ENCODE data around the gene BMPR1B. TPM values are rescaled to one million over a fixed set of nuclear protein-coding genes. Genes with fewer than 3 reads are reported as not detected.

Gene BMPR1B
- total and polyA plus RNA-seq, 2 of the 4 experiments (the other 2 are of a cell fraction), result 0.24 to 0.90 TPM

- Histone ChIP-seq H3K79me1 (ENCODE audit: low read depth in 1 of 2, low read length in 2 of 2) (no peaks in the 10 kb centered on the region), H2BK120ac (ENCODE audit: low read depth, low read length) (peak overlapping the region; percentile 6), H2BK5ac (ENCODE audit: low read depth, low read length, poor library complexity, severe bottlenecking) (no peak overlapping the region), H3K36me3 (ENCODE audit: control insufficient read depth, insufficient read depth, low read length) (no peaks in the 10 kb centered on the region), H2BK15ac (ENCODE audit: low read depth, low read length) (peak overlapping the region; percentile 63; the same call in 1 of the 3 replicates), H4K20me1 (ENCODE audit: insufficient read depth, low read length) (no peaks in the 10 kb centered on the region), H3K9me1 (ENCODE audit: insufficient read depth, low read length) (no peaks in the 10 kb centered on the region), H3K18ac (ENCODE audit: low read depth, low read length) (no peak overlapping the region), H3K9ac (ENCODE audit: low read depth, low read length) (no peak overlapping the region), H2AK9ac (replicated peaks; ENCODE audit: low read depth, low read length, poor library complexity) (peak overlapping the region; percentile 2), H4K91ac (ENCODE audit: insufficient read depth, low read depth, low read length) (no peak overlapping the region), H3K4ac (ENCODE audit: low read depth, low read length) (no peak overlapping the region), H3K23ac (ENCODE audit: low read depth, low read length) (peak overlapping the region; percentile 33), H2AFZ (replicated peaks; ENCODE audit: low read length, poor library complexity) (peak overlapping the region; percentile 84), H3K4me3 (ENCODE audit: insufficient read depth, low read depth, low read length) (peak overlapping the region; percentile 42), H2AK5ac (ENCODE audit: low read depth, low read length) (no peak overlapping the region), H3K56ac (ENCODE audit: extremely low read depth, insufficient read depth, low read length) (peak overlapping the region; percentile 19; the same call in 1 of the 2 replicates), H4K8ac (ENCODE audit: low read depth in 2 of 2, low read length in 2 of 2) (no peak overlapping the region; a peak in 1 of 4 replicates), H2BK20ac (ENCODE audit: low read depth, low read length) (no peak overlapping the region), H3K4me2 (ENCODE audit: low read depth, low read length) (peak overlapping the region; percentile 56), H3K4me1 (ENCODE audit: control insufficient read depth, insufficient read depth, low read length) (no peaks in the 10 kb centered on the region), H3K9me3 (ENCODE audit: control insufficient read depth, insufficient read depth, low read length) (no peaks in the 10 kb centered on the region), H4K5ac (ENCODE audit: low read depth, low read length) (no peak overlapping the region), H3K27me3 (ENCODE audit: control insufficient read depth, insufficient read depth, low read length) (peaks cover 30% of the 10 kb centered on the region), H3K14ac (replicated peaks; ENCODE audit: low read depth, low read length) (0 out of 2 replicates have a peak overlapping the region, but pooled peaks have one; percentile 14), H3K27ac (ENCODE audit: insufficient read depth, low read length) (no peak overlapping the region)
- ChIA-PET CTCF (interaction anchor here (0.6 kb wide), 1 partner anchor 339 kb away, joined by 3 read pairs; no protein-coding TSS in a partner anchor), POLR2A (ENCODE audit: unreplicated experiment) (no interaction called here)
- DNase-seq, result no peak
- WGBS, 2 experiments (ENCODE audit: extremely low coverage in 2 of 2, insufficient read length in 1 of 2), result 14% methylated on average over 6 of the region's 19 CpGs; no CpG with 5 or more reads in 1 of the 2 experiments
- no peak for TF ChIP-seq CHD1 (IDR thresholded peaks at IDR 0.05; ENCODE audit: low read depth, low read length)
- TF ChIP-seq MXI1 (IDR thresholded peaks at IDR 0.05; ENCODE audit: borderline replicate concordance, low read depth, low read length), result no peak
- TF ChIP-seq MAFK (IDR thresholded peaks at IDR 0.05; ENCODE audit: low read depth, low read length), result no peak
- no peak for TF ChIP-seq RCOR1 (IDR thresholded peaks at IDR 0.05; ENCODE audit: insufficient replicate concordance, low read length)
- no peak for TF ChIP-seq SMC3 (IDR thresholded peaks at IDR 0.05; ENCODE audit: low read depth, low read length)
- no peak for TF ChIP-seq CEBPB (IDR thresholded peaks at IDR 0.05; ENCODE audit: low read depth, low read length)
- no peak for TF ChIP-seq RAD21 (IDR thresholded peaks at IDR 0.05; ENCODE audit: low read length)
- TF ChIP-seq NFE2L2 (IDR thresholded peaks at IDR 0.05; ENCODE audit: low read depth, low read length), result no peak
- dilution Hi-C loops (cut with HindIII; ENCODE audit: low sequenced_read_pairs, unreplicated experiment) (no loop called here), in situ Hi-C loops (cut with MboI; ENCODE audit: low sequenced_read_pairs) (loop anchor here (25.0 kb wide), 1 partner anchor 353 kb away; no protein-coding TSS in a partner anchor), intact Hi-C loops (cut with micrococcal nuclease) (loop anchor here (1.0 to 5.0 kb wide), 3 partner anchors 122 to 366 kb away; no protein-coding TSS in a partner anchor)
- no TSS peak for BruUV-seq (replicated peaks)
- no peak; the same call in 1 of the 2 replicates for ATAC-seq (ENCODE audit: low read depth)
These were observed 1.1 kb downstream of the BMPR1B start for GRCh38 chr4:94758700-94759399.

Data from IMR-90 (cell line).